HG03095 (cell line): ENCODE data around the gene FAM170B.

Experiments used
- ATAC-seq: cut with Tn5 transposase; IDR thresholded peaks from one replicate; pipeline ENCODE4 v1.9.1; 2021; ENCODE audit warnings: moderate library complexity; ENCODE audit not compliant: unreplicated experiment

Gene FAM170B

GRCh38 chr10:49107111-49107886 is 26.5 kb downstream of the FAM170B start:
- ATAC-seq = no peak

DNA sequence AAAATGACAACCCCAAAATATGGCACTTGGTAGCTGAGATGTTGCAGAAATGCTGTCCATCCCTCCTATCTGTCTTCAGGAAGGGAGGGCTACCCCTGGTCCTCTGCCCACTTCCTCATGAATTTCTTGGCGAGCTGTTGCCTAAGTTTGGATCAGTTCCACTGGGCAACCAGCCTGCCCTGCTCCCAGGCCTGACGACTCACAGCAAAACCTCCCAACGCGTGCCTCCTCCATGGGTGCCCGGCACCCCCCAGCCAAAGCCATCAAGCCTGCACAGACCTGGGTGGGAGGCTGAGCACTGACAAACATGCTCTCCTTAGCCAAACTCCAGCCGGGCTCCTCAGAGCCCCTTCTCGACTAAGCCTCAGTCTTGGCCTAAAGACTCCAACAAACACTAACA is 27.4 kb downstream of the FAM170B start:
- no peak for ATAC-seq

DNA sequence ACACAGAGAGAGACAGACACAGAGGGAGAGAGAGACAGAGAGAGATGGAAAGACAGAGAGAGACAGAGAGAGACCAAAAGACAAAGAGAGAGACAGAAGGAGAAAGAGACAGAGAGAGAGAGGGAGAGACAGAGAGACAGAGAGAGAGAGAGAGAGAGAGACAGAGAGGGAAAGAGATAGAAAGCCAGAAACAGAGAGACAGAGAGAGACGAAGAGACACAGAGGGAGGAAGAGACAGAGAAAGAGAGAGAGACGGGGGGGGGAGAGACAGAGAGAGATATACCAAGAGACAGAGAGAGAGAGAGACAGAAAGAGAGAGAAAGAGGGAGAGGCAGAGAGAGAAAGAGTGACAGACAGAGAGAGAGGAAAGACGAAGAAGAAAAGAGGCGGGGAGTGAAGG is 28.7 kb downstream of the FAM170B start:
- no peak for ATAC-seq

- no peak for ATAC-seq
Measured at GRCh38 chr10:49104323-49104722, 29.5 kb downstream of the FAM170B start.

GRCh38 chr10:49103761-49104160 is 30.1 kb downstream of the FAM170B start:
- ATAC-seq = no peak

GRCh38 chr10:49099046-49099445 is 34.8 kb downstream of the FAM170B start:
- no peak for ATAC-seq

DNA sequence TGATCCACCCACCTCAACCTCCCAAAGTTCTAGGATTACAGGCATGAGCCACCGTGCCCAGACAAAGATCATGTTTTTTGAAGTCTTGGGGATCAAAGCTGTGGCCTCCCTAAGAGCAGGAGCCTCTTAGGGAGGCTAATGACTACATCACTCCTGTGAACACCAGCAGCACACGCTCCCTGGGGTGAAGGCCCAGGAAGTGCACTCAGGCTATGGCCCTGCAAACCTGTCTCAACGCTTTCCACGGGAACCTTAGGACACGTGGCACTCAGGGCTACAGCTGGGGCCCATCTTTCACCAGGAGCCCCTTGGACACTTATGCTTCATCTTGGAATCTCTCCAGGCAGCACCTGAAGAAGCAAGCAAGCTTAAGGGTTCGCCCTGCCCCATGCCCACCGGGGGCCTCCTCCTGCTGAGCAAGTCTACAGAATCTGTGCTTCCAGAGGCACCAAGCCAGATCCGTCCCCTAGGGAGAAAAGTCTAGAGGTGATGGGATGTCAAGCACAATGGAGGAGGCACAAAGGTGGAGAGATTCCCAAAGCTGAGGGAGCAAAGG is 36.9 kb downstream of the FAM170B start:
- no peak for ATAC-seq

GRCh38 chr10:49094646-49095045 is 39.2 kb downstream of the FAM170B start:
- ATAC-seq = no peak

- ATAC-seq = no peak
Measured at GRCh38 chr10:49093922-49094321, 39.9 kb downstream of the FAM170B start.

- ATAC-seq = no peak
Measured at GRCh38 chr10:49092477-49092876, 41.3 kb downstream of the FAM170B start.

- no peak for ATAC-seq
Measured at GRCh38 chr10:49091450-49092210, 42.2 kb downstream of the FAM170B start.

- ATAC-seq = no peak
Measured at GRCh38 chr10:49090696-49091380, 43.0 kb downstream of the FAM170B start.

DNA sequence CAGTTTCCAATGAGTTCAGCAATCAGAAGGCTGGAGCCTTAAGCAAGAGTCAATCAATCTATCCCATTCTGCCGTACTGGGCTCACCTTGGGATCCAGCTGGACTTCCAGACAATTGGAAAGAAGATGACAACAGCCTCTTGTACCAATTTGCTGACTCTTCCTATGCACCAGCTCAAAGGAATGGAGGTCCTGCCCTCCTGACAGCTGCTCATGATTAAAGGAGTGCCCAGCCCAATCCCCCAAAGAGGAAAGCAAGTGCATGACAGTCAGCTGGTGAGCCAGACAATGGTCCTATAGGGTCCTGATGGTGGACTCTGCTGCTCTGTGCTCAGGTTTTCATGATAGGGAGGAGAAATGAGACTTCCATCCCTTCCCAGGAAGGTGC is 43.6 kb downstream of the FAM170B start:
- ATAC-seq = no peak

DNA sequence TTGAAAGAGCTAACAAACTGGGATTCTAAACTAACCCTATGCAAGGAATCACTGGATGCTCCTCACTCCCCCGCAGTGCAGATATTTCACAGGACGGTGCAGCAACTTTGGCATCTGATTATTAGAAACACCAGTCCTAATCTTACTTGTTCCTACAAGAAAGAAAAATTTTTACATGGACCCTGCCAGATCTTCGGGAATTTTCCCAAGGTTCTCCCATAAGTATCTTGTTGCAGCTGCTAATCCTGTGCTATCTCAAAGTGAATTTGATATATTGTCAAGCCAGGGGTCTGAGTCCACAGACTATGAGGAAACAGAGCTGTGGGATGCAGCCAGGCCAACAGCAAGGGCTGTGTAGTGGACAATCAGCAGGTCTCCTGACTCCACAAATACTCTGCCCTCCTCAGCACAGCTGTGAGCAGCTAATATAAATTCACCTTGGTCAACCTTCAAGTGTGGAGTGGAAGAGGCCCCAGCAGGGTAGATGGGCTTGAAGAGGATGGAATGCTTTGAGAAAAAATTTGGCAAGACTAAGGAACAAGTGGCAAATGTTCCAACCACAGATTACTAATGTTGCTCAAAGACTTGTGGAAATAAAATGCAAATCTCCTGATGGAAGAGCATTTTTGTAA is 44.1 kb downstream of the FAM170B start:
- ATAC-seq = no peak

DNA sequence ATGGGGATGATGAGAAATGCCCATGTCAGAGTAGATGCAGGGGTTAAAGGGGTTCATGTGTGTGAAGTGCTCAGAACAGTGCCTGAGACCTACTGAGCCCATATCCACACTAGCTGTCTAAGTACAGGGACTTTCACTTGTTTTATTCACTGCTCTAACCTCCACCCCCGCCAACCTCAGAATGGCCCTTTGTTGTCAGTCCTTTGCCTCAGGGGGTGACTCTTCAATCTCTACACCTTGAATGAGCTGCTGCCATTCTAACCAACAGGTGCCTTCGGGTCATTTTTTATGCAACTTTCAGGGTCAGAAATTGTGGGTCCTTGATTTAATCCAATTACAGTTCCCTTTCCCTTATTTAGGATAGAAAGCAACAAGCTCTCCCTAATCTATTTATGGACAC is 44.7 kb downstream of the FAM170B start:
- no peak for ATAC-seq

DNA sequence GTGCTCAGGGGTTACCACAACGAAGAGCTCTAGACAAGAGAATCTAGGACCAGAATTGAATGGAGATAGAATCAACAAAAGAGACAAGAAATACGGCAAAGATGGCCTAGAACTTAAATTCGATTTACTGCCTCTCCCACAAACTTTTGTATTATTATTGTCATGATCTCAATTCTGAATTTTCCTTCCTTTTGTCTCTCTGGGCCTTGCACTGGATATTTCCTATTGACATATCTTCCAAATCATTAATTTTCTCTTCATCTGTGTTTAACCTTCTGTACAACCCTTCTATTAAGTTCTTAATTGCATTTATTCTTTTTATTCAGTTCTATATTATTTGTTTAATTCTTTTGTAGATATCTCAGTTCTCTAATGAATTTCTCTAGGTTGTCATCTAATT is 46.9 kb downstream of the FAM170B start:
- ATAC-seq = no peak

DNA sequence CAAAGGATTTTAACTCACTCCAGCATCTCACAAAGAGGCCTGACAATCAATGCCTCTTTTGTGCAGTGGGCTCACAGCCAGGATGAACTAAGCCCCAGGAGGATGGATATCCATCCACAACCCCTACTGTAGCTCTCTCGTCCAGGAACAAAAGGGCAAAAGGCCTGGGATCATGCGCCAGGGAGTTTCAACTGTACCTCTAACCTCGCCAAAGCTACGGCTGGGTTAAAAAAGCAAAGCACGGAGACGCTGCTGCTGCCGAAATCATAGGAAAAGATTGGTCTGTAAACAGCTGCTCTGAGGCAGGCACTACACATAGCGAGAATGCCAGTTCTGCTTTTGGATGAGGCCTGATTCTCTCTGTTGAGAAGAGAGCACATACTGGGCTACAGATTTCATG is 50.6 kb downstream of the FAM170B start:
- ATAC-seq = no peak

- no peak for ATAC-seq
Measured at GRCh38 chr10:49082766-49083165, 51.1 kb downstream of the FAM170B start.

GRCh38 chr10:49081547-49082275 is 52.1 kb downstream of the FAM170B start:
- ATAC-seq = no peak
